HepG2 (cell line): ENCODE data around the gene SLC2A6. TPM values are rescaled to one million over a fixed set of nuclear protein-coding genes. Genes with fewer than 3 reads are reported as not detected.
A peak's percentile ranks its signal among the peaks of the same experiment; 100 is the strongest.

Source experiments
- FLYWCH1 ChIP-seq: sonication (generic); formaldehyde crosslinking; IDR thresholded peaks from 2 replicates; pipeline ENCODE4 v1.8.1; 2023; ENCODE audit warnings: mild to moderate bottlenecking, missing genetic modification reagents
- HNRNPK ChIP-seq: fragments of 200-400 bp; formaldehyde crosslinking; IDR thresholded peaks from 2 replicates; pipeline ENCODE4 v1.6.1; 2018; ENCODE audit warnings: low read length, low read depth, moderate library complexity, mild to moderate bottlenecking; ENCODE audit not compliant: poor library complexity, severe bottlenecking
- KDM1A ChIP-seq: IDR thresholded peaks from 2 replicates; pipeline ENCODE4 v1.6.1; 2016; ENCODE audit warnings: missing compliant biosample characterization
- NCOR1 ChIP-seq: fragments of 200-600 bp; sonication (generic); IDR thresholded peaks from 2 replicates; pipeline ENCODE4 v1.7.0; 2017; ENCODE audit warnings: antibody characterized with exemption, low read length, borderline replicate concordance
- NFYB ChIP-seq: sonication (generic); formaldehyde crosslinking; IDR thresholded peaks from 2 replicates; pipeline ENCODE4 v1.4.0; 2020; ENCODE audit warnings: missing genetic modification reagents
- PHF8 ChIP-seq: sonication (generic); formaldehyde crosslinking; IDR thresholded peaks from 2 replicates; pipeline ENCODE4 v1.5.0; 2020; ENCODE audit warnings: missing genetic modification reagents
- RARA ChIP-seq: IDR thresholded peaks from 2 replicates; pipeline ENCODE4 v1.6.1; 2016; ENCODE audit warnings: missing genetic modification reagents, missing compliant biosample characterization
- RBM39 ChIP-seq: fragments of 200-400 bp; formaldehyde crosslinking; IDR thresholded peaks from one replicate; pipeline ENCODE4 v1.6.1; 2018; ENCODE audit warnings: antibody characterized with exemption, mild to moderate bottlenecking, low read depth, low read length; ENCODE audit not compliant: poor library complexity, severe bottlenecking
- RFX3 ChIP-seq: IDR thresholded peaks from 2 replicates; pipeline ENCODE4 v1.6.1; 2016; ENCODE audit warnings: missing biosample characterization, missing genetic modification reagents
- RFX5 ChIP-seq: IDR thresholded peaks from 2 replicates; pipeline ENCODE4 v1.6.1; 2011; ENCODE audit warnings: low read depth, low read length, improper control_type of control experiment
- SAFB2 ChIP-seq: sonication (generic); formaldehyde crosslinking; IDR thresholded peaks from 2 replicates; pipeline ENCODE4 v1.5.1; 2020; ENCODE audit warnings: missing genetic modification reagents, low read depth, mild to moderate bottlenecking, borderline replicate concordance
- SUZ12 ChIP-seq: fragments of 150-350 bp; IDR thresholded peaks from 2 replicates; pipeline ENCODE4 v1.6.1; 2014; ENCODE audit warnings: low read depth, low read length
- TEAD2 ChIP-seq: sonication (generic); formaldehyde crosslinking; IDR thresholded peaks from 2 replicates; pipeline ENCODE4 v1.9.0; 2021; ENCODE audit warnings: missing genetic modification reagents
- ZMYM3 ChIP-seq: sonication (generic); formaldehyde crosslinking; IDR thresholded peaks from 2 replicates; pipeline ENCODE4 v1.5.1; 2020; ENCODE audit warnings: mild to moderate bottlenecking, missing genetic modification reagents
- ZNF670 ChIP-seq: sonication (generic); formaldehyde crosslinking; IDR thresholded peaks from 2 replicates; pipeline ENCODE4 v1.8.0; 2022; ENCODE audit warnings: mild to moderate bottlenecking, missing genetic modification reagents, borderline replicate concordance
- polyA plus RNA-seq, 8 experiments: library from polyadenylated mRNA; depleted of rRNA in 3 of 8; stranded (reverse) in 7 of 8; unstranded in 1 of 8; fragments of >200 nt; fragmentation: Illumina TruSeq in 4 of 8; extraction: Trizol in 4 of 8; gene quantifications; 2 replicates each; pipeline versions ENCODE4 v1.2.1 to v1.2.3, GENCODE V29; 2011 to 2016; ENCODE audit warnings: low read depth in 4 of 8, missing spikeins in 1 of 8, mixed read lengths in 1 of 8; ENCODE audit not compliant: insufficient read depth in 1 of 8
- total RNA-seq, 5 experiments: library from RNA; depleted of rRNA; stranded (reverse); fragments of >200 nt; fragmentation: Illumina TruSeq; extraction: Trizol; gene quantifications; 2 replicates each; pipeline ENCODE4 v1.2.3, GENCODE V29; 2016; ENCODE audit warnings: low read depth in 1 of 5
- TF ChIP-seq, protein P1 (sequence below): sonication (generic); formaldehyde crosslinking; conservative IDR thresholded peaks from 2 replicates; pipeline ENCODE4 v1.4.0; 2020; ENCODE audit warnings: missing genetic modification reagents
- TF ChIP-seq, protein P2 (sequence below): sonication (generic); formaldehyde crosslinking; IDR thresholded peaks from 2 replicates; pipeline ENCODE4 v1.5.0; 2020; ENCODE audit warnings: mild to moderate bottlenecking, missing genetic modification reagents
- TF ChIP-seq, protein P3 (sequence below), 2 experiments: sonication (generic) in 1 of 2; formaldehyde crosslinking in 1 of 2; IDR thresholded peaks; 2 replicates each; pipeline versions ENCODE4 v1.6.1 to v1.9.0; 2014 to 2022; ENCODE audit warnings: antibody characterized with exemption in 1 of 2, borderline replicate concordance in 1 of 2, inconsistent platforms in 1 of 2, low read depth in 1 of 2, missing genetic modification reagents in 1 of 2

The SLC2A6 gene
- total and polyA plus RNA-seq, 2 of the 13 experiments (the other 11 are each of a cell fraction or from before 2014, with no cell fraction given): 4.1 to 15.0 TPM

DNA sequence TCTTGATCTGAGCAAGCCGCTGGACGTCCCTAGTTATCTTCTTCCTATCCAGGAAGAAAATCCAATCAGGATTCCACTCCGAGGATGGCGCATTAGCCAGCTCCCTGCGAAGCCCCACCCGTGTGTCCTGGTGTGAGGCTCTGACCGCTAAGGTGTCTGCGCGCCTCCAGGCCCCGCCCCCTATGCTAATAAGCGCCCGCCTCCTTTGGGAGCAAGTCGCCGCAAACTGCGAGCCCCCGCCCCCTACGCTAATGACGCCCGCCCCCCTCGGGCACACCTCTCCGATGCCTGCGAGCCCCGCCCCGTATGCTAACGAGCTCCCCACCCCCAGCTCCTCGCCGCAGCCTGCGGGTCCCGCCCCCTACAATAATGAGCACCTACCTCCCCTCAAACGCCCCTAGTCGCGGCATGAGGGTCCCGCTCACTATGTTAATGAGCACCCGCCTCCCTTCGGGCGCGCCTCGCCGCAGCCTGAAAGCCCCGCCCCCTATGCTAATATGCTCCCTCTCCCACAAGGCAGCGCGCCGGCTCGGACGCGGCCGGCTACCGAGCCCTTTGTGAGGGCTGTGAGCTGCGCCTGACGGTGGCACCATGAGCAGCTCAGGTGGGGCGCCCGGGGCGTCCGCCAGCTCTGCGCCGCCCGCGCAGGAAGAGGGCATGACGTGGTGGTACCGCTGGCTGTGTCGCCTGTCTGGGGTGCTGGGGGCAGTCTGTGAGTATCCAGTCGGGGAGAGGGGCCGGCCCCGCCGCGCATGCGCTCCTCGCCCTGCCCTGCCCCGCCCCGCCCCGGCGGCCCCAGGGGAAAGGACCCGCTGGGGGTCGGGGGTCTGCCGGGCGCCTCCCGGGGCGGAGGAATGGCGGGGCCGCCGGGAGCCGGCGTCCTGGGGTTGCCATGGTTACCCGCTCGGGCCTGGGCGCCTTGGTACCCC is 19.2 kb downstream of the SLC2A6 start, which contains the start of gene CACFD1 (continued):
- no peak for TF ChIP-seq RFX5
- TF ChIP-seq PHF8 (CRISPR knock-in tag): peak; percentile 64
- TF ChIP-seq SUZ12: peak; percentile 50; the same call in 1 of the 2 replicates
- no peak for TF ChIP-seq TEAD2
- no peak; the same call in 1 of the 2 replicates for TF ChIP-seq ZMYM3 (CRISPR knock-in tag)
- TF ChIP-seq HNRNPK: peak; percentile 37
- TF ChIP-seq SAFB2 (CRISPR knock-in tag): peak; percentile 58; the same call in 1 of the 2 replicates
- TF ChIP-seq, protein P1, sequence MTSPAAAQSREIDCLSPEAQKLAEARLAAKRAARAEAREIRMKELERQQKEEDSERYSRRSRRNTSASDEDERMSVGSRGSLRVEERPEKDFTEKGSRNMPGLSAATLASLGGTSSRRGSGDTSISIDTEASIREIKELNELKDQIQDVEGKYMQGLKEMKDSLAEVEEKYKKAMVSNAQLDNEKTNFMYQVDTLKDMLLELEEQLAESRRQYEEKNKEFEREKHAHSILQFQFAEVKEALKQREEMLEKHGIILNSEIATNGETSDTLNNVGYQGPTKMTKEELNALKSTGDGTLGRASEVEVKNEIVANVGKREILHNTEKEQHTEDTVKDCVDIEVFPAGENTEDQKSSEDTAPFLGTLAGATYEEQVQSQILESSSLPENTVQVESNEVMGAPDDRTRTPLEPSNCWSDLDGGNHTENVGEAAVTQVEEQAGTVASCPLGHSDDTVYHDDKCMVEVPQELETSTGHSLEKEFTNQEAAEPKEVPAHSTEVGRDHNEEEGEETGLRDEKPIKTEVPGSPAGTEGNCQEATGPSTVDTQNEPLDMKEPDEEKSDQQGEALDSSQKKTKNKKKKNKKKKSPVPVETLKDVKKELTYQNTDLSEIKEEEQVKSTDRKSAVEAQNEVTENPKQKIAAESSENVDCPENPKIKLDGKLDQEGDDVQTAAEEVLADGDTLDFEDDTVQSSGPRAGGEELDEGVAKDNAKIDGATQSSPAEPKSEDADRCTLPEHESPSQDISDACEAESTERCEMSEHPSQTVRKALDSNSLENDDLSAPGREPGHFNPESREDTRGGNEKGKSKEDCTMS (CRISPR knock-in tag): no peak
- TF ChIP-seq, protein P2, sequence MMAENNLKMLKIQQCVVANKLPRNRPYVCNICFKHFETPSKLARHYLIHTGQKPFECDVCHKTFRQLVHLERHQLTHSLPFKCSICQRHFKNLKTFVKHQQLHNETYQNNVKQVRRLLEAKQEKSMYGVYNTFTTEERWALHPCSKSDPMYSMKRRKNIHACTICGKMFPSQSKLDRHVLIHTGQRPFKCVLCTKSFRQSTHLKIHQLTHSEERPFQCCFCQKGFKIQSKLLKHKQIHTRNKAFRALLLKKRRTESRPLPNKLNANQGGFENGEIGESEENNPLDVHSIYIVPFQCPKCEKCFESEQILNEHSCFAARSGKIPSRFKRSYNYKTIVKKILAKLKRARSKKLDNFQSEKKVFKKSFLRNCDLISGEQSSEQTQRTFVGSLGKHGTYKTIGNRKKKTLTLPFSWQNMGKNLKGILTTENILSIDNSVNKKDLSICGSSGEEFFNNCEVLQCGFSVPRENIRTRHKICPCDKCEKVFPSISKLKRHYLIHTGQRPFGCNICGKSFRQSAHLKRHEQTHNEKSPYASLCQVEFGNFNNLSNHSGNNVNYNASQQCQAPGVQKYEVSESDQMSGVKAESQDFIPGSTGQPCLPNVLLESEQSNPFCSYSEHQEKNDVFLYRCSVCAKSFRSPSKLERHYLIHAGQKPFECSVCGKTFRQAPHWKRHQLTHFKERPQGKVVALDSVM (CRISPR knock-in tag): no peak
- TF ChIP-seq NCOR1: peak; percentile 18; the same call in 1 of the 2 replicates
- TF ChIP-seq ZNF670 (CRISPR knock-in tag): no peak
- TF ChIP-seq RBM39: peak; percentile 36
- peak; percentile 59; the same call in 1 of the 2 replicates for TF ChIP-seq RFX3
- TF ChIP-seq, protein P3, sequence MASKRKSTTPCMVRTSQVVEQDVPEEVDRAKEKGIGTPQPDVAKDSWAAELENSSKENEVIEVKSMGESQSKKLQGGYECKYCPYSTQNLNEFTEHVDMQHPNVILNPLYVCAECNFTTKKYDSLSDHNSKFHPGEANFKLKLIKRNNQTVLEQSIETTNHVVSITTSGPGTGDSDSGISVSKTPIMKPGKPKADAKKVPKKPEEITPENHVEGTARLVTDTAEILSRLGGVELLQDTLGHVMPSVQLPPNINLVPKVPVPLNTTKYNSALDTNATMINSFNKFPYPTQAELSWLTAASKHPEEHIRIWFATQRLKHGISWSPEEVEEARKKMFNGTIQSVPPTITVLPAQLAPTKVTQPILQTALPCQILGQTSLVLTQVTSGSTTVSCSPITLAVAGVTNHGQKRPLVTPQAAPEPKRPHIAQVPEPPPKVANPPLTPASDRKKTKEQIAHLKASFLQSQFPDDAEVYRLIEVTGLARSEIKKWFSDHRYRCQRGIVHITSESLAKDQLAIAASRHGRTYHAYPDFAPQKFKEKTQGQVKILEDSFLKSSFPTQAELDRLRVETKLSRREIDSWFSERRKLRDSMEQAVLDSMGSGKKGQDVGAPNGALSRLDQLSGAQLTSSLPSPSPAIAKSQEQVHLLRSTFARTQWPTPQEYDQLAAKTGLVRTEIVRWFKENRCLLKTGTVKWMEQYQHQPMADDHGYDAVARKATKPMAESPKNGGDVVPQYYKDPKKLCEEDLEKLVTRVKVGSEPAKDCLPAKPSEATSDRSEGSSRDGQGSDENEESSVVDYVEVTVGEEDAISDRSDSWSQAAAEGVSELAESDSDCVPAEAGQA (IDR thresholded peaks at IDR 0.05; ENCODE audit: low read depth): no peak
- TF ChIP-seq, protein P3 (CRISPR knock-in tag; IDR thresholded peaks at IDR 0.05; ENCODE audit: borderline replicate concordance): 0 out of 2 replicates have a peak, but pooled peaks have one; percentile 50
- peak; percentile 24; the same call in 1 of the 2 replicates for TF ChIP-seq NFYB (CRISPR knock-in tag)
- no peak for TF ChIP-seq KDM1A
- TF ChIP-seq FLYWCH1 (CRISPR knock-in tag): no peak
- peak; percentile 13; the same call in 1 of the 2 replicates for TF ChIP-seq RARA
